Fibroblast of lung (primary cell): ENCODE data around the gene CDKN2D.

Source experiments
- EZH2 ChIP-seq: IDR thresholded peaks from 2 replicates; pipeline ENCODE4 v1.5.1; 2012; ENCODE audit warnings: low read length, control low read depth, mild to moderate bottlenecking; ENCODE audit errors: missing control alignments
- TF ChIP-seq, protein P1 (sequence below), 2 donors: IDR thresholded peaks in 1 of 2; conservative IDR thresholded peaks in 1 of 2; 1 replicate in 1 of 2; 2 replicates in 1 of 2; pipeline ENCODE4 v1.5.1; 2011 to 2012; ENCODE audit warnings: low read length in 2 of 2, control low read depth in 1 of 2, inconsistent platforms in 1 of 2, low read depth in 1 of 2, mild to moderate bottlenecking in 1 of 2

DNA sequence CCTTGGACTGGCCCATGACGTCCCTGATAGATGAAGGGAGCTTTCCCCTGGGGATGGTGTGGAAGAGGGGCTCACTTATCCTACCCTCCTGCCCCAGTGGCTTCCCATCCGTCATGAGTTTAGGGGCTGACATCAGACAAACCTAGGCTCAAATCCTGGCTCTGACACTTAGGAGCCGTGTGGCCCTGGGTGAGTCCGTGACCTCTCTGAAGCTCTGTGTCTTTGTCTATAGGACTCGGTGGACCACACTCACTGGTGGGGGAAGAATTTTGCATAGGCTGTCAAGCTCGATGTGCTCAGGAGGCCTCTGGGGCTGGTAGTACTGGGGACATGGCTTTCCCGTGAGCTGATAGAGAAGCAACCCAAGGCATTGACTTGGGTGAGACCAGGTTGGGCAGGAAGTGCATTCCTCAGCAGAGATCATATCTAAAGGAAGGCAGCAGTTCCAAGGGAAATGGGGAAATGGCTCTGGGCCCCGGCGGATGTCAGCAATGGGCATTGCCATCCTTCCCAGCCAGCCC lies 35.7 kb upstream of the CDKN2D start:
- no peak for TF ChIP-seq EZH2
- TF ChIP-seq, protein P1, sequence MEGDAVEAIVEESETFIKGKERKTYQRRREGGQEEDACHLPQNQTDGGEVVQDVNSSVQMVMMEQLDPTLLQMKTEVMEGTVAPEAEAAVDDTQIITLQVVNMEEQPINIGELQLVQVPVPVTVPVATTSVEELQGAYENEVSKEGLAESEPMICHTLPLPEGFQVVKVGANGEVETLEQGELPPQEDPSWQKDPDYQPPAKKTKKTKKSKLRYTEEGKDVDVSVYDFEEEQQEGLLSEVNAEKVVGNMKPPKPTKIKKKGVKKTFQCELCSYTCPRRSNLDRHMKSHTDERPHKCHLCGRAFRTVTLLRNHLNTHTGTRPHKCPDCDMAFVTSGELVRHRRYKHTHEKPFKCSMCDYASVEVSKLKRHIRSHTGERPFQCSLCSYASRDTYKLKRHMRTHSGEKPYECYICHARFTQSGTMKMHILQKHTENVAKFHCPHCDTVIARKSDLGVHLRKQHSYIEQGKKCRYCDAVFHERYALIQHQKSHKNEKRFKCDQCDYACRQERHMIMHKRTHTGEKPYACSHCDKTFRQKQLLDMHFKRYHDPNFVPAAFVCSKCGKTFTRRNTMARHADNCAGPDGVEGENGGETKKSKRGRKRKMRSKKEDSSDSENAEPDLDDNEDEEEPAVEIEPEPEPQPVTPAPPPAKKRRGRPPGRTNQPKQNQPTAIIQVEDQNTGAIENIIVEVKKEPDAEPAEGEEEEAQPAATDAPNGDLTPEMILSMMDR (conservative IDR thresholded peaks at IDR 0.05 in 1 of 2, IDR thresholded peaks at IDR 0.05 in 1 of 2; ENCODE audit: low read depth in 1 of 2, low read length in 2 of 2) = no peak
